ENCODE results near the gene TRHDE. TPM values are rescaled to one million over a fixed set of nuclear protein-coding genes. Genes with fewer than 3 reads are reported as not detected.
A peak's percentile ranks its signal among the peaks of the same experiment; 100 is the strongest.

The TRHDE gene
- total RNA-seq, 1 experiment from 2014 or later: 3.5 TPM

DNA sequence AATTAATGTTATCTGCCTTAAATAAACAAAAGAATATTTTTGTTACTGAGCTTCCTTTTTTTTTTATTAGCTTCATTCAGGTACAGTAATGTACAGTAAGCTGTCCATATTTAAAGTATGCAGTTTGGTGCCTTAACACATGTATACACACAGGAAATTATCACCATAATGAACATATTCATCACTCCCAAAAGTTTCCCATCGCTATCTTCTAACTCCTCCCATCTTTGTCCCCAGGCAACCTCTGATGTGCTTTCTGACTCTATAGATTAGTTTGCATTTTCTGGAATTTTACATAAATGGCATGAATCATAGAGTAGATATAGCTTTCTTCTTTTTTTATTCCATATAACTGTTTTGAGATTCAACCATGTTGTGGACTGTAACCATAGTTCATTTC lies 193.0 kb downstream of the TRHDE start:
- no peaks in the 10 kb centered on the region for H3K36me3 ChIP-seq (replicated peaks; ENCODE audit: control insufficient read depth, insufficient read depth, low read length)
- H3K4me3 ChIP-seq (ENCODE audit: insufficient read depth, low read depth, low read length): no peak overlapping the region
- DNase-seq: no peak
- H3K27me3 ChIP-seq (ENCODE audit: control insufficient read depth, insufficient read depth, low read length): no peaks in the 10 kb centered on the region

DNA sequence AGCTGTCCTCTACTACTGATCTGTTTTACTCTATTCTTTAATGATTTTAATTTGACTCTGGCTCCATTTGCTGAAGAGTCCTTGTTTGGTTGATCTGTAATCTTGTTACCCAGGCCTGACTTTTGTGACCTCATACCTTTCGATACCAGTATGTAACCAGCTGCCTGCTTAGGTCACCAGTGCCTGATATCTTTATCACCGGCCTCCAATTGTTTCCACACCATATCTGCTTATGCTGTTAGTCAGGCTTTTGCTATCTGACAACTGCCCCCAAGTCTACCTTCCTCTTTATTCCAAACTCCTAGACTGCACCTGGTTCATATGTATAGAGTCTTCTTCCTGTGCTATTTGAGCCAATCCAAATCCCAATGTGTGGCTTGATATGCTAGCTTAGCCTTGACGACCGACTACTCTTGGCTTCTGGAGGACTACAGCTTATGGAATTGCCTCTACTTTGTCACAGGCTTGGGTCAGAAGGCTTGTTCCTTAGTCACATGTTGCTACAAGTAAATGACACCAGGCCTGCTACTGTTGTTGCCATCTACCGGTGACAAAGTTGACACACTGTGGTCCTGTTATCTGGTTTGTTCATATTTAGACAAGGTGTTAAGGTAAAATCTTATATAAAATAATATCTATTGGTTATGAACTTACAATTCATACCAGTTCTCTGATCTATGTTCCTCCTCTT lies 193.9 kb downstream of the TRHDE start:
- no peak for DNase-seq
- no peaks in the 10 kb centered on the region for H3K27me3 ChIP-seq (ENCODE audit: control insufficient read depth, insufficient read depth, low read length)
- no peaks in the 10 kb centered on the region for H3K36me3 ChIP-seq (replicated peaks; ENCODE audit: control insufficient read depth, insufficient read depth, low read length)
- no peak overlapping the region for H3K4me3 ChIP-seq (ENCODE audit: insufficient read depth, low read depth, low read length)

DNA sequence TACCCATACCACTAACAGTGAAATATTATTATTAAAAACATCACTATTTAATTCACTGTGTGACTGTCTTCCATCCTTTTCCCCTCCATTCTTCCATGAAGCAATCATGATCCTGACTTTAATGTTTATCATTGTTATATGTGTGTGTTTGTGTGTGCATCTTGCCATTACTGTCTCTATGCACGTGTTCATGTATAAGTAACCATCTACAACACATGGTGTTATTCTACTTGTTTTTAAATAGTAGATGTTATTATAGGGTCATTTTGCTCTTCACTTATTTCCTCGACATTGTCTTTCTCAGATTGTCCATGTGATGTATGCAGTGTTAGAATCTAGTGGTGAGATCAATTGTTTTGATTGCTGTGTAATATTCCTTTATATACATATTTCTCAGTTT lies 195.8 kb downstream of the TRHDE start:
- H3K4me3 ChIP-seq (ENCODE audit: insufficient read depth, low read depth, low read length): no peak overlapping the region
- DNase-seq: no peak
- no peaks in the 10 kb centered on the region for H3K27me3 ChIP-seq (ENCODE audit: control insufficient read depth, insufficient read depth, low read length)
- H3K36me3 ChIP-seq (replicated peaks; ENCODE audit: control insufficient read depth, insufficient read depth, low read length): no peaks in the 10 kb centered on the region

- Histone ChIP-seq H3K36me3 (replicated peaks; ENCODE audit: control insufficient read depth, insufficient read depth, low read length) (no peaks in the 10 kb centered on the region), H3K27me3 (ENCODE audit: control insufficient read depth, insufficient read depth, low read length) (no peaks in the 10 kb centered on the region), H3K4me3 (ENCODE audit: insufficient read depth, low read depth, low read length) (no peak overlapping the region)
- DNase-seq: no peak
Measured at GRCh38 chr12:72468505-72468904, 196.3 kb downstream of the TRHDE start.

- Histone ChIP-seq H3K4me3 (ENCODE audit: insufficient read depth, low read depth, low read length) (no peak overlapping the region), H3K27me3 (ENCODE audit: control insufficient read depth, insufficient read depth, low read length) (no peaks in the 10 kb centered on the region), H3K36me3 (replicated peaks; ENCODE audit: control insufficient read depth, insufficient read depth, low read length) (no peaks in the 10 kb centered on the region)
- peak; percentile 2 for DNase-seq
Measured at GRCh38 chr12:72471806-72472205, 199.6 kb downstream of the TRHDE start.

- Histone ChIP-seq H3K4me3 (ENCODE audit: insufficient read depth, low read depth, low read length) (no peak overlapping the region), H3K36me3 (replicated peaks; ENCODE audit: control insufficient read depth, insufficient read depth, low read length) (no peaks in the 10 kb centered on the region), H3K27me3 (ENCODE audit: control insufficient read depth, insufficient read depth, low read length) (no peaks in the 10 kb centered on the region)
- DNase-seq: no peak
Measured at GRCh38 chr12:72472350-72472749, 200.2 kb downstream of the TRHDE start.

DNA sequence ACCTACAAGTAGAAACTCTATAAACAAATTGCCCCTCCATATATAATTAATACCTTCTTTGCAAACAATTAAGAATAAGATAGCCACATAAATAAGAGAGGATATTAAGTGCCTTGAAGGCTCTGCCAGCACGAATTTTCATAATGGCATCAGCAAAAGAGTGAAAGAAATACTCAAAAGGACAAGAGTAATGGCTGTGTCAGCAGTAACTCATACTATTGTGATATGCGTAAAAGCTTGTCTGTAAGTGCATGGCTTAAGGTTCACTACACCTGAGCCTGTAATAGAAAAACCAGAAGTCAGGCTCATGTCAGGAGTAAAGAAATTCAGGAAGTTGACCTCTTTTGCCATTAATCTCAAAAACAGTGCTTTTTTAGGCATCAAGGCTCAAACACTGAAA lies 204.1 kb downstream of the TRHDE start:
- no peaks in the 10 kb centered on the region for H3K27me3 ChIP-seq (ENCODE audit: control insufficient read depth, insufficient read depth, low read length)
- DNase-seq: no peak
- no peaks in the 10 kb centered on the region for H3K36me3 ChIP-seq (replicated peaks; ENCODE audit: control insufficient read depth, insufficient read depth, low read length)
- H3K4me3 ChIP-seq (ENCODE audit: insufficient read depth, low read depth, low read length): no peak overlapping the region

GRCh38 chr12:72485017-72485701 lies 213.0 kb downstream of the TRHDE start:
- no peak for DNase-seq
- Histone ChIP-seq H3K4me3 (ENCODE audit: insufficient read depth, low read depth, low read length) (no peak overlapping the region), H3K27me3 (ENCODE audit: control insufficient read depth, insufficient read depth, low read length) (no peaks in the 10 kb centered on the region), H3K36me3 (replicated peaks; ENCODE audit: control insufficient read depth, insufficient read depth, low read length) (no peaks in the 10 kb centered on the region)

GRCh38 chr12:72491426-72491825 lies 219.3 kb downstream of the TRHDE start:
- Histone ChIP-seq H3K36me3 (replicated peaks; ENCODE audit: control insufficient read depth, insufficient read depth, low read length) (no peaks in the 10 kb centered on the region), H3K27me3 (ENCODE audit: control insufficient read depth, insufficient read depth, low read length) (no peaks in the 10 kb centered on the region), H3K4me3 (ENCODE audit: insufficient read depth, low read depth, low read length) (no peak overlapping the region)
- no peak for DNase-seq

DNA sequence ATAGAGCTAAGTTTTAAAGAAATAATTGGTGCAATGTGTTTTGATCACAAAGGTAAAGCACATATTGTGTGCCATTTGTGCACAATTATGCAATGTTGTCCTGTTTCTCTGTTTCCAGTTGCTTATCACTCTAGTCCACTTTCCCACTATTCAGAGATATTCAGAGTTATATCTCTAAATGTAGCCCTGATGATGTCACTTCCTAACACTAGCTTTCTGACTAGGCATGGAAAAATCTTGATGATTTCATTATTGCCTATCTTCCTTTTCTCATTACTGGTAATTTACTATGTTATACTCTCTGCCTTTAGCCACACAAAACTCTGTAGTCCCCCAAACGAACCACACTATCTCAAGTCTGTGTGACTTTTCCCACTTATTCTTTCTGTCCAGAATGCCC lies 221.2 kb downstream of the TRHDE start:
- DNase-seq: no peak
- Histone ChIP-seq H3K4me3 (ENCODE audit: insufficient read depth, low read depth, low read length) (no peak overlapping the region), H3K36me3 (replicated peaks; ENCODE audit: control insufficient read depth, insufficient read depth, low read length) (no peaks in the 10 kb centered on the region), H3K27me3 (ENCODE audit: control insufficient read depth, insufficient read depth, low read length) (no peaks in the 10 kb centered on the region)

DNA sequence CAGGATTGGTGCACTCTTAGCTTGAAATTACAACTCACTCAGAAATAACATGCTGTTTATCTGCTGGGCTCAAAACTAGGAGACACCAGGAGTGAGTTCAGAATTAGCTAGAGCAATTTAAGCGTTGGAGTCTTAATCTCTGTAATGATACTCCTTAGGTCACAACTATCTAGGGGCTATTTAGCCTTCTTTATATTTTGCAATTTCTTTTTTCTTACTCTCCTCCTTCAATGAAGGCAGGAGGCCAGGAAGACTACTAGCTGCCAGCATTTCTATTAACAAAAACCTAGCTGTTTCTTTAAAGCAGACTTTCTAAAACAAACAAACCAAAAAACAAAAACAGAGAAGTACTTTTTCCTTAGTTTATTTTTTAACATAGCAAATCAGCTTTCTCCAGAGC lies 226.2 kb downstream of the TRHDE start:
- Histone ChIP-seq H3K27me3 (ENCODE audit: control insufficient read depth, insufficient read depth, low read length) (no peaks in the 10 kb centered on the region), H3K4me3 (ENCODE audit: insufficient read depth, low read depth, low read length) (no peak overlapping the region), H3K36me3 (replicated peaks; ENCODE audit: control insufficient read depth, insufficient read depth, low read length) (no peaks in the 10 kb centered on the region)
- no peak for DNase-seq

DNA sequence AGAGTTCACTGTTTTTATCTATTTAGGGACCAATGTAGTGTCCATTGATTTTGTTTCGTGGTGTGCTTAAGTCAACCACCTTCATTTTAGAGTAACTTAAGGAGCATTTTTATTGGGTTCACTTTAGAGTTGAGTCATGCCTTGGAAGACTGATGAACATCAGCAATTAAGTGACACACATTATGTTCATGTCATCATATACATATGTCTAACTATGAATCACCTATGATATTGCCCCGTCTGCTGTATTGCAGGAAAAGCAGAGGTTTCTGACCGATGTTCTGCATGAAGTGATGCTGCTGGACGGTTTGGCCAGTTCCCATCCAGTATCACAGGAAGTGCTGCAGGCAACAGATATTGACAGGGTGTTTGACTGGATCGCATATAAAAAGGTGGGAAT lies 227.1 kb downstream of the TRHDE start:
- DNase-seq: no peak
- Histone ChIP-seq H3K4me3 (ENCODE audit: insufficient read depth, low read depth, low read length) (no peak overlapping the region), H3K27me3 (ENCODE audit: control insufficient read depth, insufficient read depth, low read length) (no peaks in the 10 kb centered on the region), H3K36me3 (replicated peaks; ENCODE audit: control insufficient read depth, insufficient read depth, low read length) (no peaks in the 10 kb centered on the region)

DNA sequence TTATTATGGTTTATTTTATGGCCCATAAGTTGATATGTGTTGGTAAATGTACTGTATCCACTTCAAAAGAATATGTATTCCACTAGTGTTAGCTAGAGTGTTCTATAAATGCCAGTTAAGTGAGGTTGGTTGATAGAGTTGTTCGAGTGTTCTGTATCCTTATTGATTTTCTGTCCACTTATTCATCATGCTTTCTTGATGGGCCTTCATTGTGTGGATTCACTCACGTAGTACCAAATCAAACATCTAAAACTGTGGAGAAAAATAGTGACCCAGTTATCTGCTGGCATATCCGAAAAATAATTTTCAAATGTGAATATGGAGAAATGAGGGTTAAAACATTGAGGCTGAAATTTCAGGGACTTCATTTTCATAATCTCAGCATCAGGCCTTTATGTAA lies 230.4 kb downstream of the TRHDE start:
- H3K27me3 ChIP-seq (ENCODE audit: control insufficient read depth, insufficient read depth, low read length): no peaks in the 10 kb centered on the region
- H3K36me3 ChIP-seq (replicated peaks; ENCODE audit: control insufficient read depth, insufficient read depth, low read length): no peaks in the 10 kb centered on the region
- DNase-seq: no peak
- H3K4me3 ChIP-seq (ENCODE audit: insufficient read depth, low read depth, low read length): no peak overlapping the region

- DNase-seq: no peak
- Histone ChIP-seq H3K27me3 (ENCODE audit: control insufficient read depth, insufficient read depth, low read length) (no peaks in the 10 kb centered on the region), H3K36me3 (replicated peaks; ENCODE audit: control insufficient read depth, insufficient read depth, low read length) (no peaks in the 10 kb centered on the region), H3K4me3 (ENCODE audit: insufficient read depth, low read depth, low read length) (no peak overlapping the region)
Measured at GRCh38 chr12:72505227-72505626, 233.1 kb downstream of the TRHDE start.

GRCh38 chr12:72509891-72510290 lies 237.7 kb downstream of the TRHDE start:
- DNase-seq: no peak
- H3K4me3 ChIP-seq (ENCODE audit: insufficient read depth, low read depth, low read length): no peak overlapping the region
- no peaks in the 10 kb centered on the region for H3K36me3 ChIP-seq (replicated peaks; ENCODE audit: control insufficient read depth, insufficient read depth, low read length)
- no peaks in the 10 kb centered on the region for H3K27me3 ChIP-seq (ENCODE audit: control insufficient read depth, insufficient read depth, low read length)

Measured in H7 (cell line).